Measurements from ENCODE around the gene KPNA1.

KPNA1 gene

DNA sequence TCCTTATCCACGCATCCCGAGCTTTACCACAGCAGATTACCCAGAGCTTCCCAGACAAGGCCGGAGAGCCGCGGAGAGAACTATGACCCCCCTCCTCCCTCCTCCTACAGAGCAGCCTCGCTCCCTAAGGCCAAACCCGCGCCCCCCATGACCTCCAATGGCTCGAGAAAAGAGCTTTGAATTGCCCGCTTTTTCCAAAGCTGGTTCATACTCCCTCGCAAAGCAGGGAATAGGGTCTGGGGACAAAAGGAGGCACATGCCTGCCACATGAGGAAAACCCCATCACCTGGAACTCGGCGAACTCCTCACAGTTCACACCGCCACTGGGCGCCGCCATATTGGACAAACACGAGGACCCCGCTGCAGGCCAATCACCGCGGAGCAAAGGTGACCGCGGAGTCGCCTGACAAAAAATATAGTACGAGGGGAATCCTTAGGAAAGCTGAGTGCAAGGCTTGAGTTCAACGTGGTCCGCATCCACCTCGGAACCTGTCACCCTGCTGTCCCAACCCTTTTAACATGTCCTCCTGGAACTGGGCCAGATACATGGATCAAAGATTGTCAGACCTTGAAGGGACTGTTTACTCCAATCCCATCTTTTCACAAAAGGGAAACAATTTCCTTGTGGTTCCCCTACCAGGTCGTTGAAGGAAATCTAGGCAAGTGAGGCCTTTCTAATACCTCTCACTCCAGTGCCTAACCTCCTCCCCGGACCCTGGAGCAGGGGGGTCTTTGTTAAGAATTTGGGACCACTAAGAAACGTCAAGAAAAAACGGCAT, 131.7 kb downstream of the KPNA1 start, which contains the start of gene MIX23:
Gene MIX23 (minus strand): TSS at position 344 of the 779 bp plus-strand sequence. CDS start 7 bp downstream, at position 337.
- DNase-seq (ENCODE audit: low read depth in 2 of 2) = peak; percentile 67 to 74

DNA sequence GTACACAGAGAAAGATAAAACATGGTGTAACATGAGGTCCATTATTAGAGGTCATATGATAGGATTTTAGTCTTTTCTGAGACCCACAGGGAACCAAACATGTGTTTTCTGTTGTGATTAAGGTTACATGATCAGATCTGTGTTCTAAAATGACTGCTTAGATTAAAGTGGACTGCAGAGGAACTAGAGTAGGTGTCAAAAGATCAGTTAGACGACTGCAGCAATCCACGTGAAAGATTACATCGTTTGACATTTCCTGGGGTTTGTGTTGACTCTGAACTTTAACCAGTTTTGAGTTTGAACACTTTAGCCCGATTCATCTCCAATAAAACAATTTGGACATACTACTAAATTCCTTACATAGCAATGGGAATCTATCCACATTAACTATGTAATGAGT, 136.8 kb downstream of the KPNA1 start:
- DNase-seq (ENCODE audit: low read depth in 2 of 2) = no peak

DNA sequence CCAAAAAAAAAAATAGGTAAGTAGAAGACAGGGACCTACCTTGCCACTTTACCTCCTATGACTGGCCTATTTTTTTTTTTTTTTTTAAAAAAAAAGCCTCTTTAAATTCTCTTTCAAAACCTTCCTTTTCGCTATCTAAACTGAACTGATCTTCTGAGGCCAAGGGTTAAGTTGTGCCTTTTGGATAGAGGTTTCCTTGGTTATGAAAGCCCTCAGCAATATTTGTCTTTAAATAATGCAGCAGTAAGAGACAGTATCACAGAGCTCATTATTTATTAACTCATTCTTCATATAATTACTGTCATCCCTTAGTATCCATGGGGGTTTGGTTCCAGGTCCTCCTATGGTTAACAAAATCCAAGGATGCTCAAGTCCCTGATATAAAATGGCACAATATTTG, 140.7 kb downstream of the KPNA1 start:
- DNase-seq (ENCODE audit: low read depth in 2 of 2) = no peak
